NCI-H446 (cell line): ENCODE results near the gene HHIPL1.
A peak's percentile ranks its signal among the peaks of the same experiment; 100 is the strongest.
"Not testable (repeated sequence)": the region's sequence is repeated elsewhere in the genome, so short reads cannot be mapped to it uniquely, and the experiment has no call there.

Source experiments
- DNase-seq, 2 experiments: peaks; one replicate each; lab custom pipeline; 2025; lab: John Stamatoyannopoulos, UW

The HHIPL1 gene

GRCh38 chr14:99660794-99661193 is 15.9 kb downstream of the HHIPL1 start:
- DNase-seq = no peak

- DNase-seq = not testable (repeated sequence)
Observed at GRCh38 chr14:99661206-99661605, 16.3 kb downstream of the HHIPL1 start.

- no peak for DNase-seq
Observed at GRCh38 chr14:99662846-99663245, 17.9 kb downstream of the HHIPL1 start.

DNA sequence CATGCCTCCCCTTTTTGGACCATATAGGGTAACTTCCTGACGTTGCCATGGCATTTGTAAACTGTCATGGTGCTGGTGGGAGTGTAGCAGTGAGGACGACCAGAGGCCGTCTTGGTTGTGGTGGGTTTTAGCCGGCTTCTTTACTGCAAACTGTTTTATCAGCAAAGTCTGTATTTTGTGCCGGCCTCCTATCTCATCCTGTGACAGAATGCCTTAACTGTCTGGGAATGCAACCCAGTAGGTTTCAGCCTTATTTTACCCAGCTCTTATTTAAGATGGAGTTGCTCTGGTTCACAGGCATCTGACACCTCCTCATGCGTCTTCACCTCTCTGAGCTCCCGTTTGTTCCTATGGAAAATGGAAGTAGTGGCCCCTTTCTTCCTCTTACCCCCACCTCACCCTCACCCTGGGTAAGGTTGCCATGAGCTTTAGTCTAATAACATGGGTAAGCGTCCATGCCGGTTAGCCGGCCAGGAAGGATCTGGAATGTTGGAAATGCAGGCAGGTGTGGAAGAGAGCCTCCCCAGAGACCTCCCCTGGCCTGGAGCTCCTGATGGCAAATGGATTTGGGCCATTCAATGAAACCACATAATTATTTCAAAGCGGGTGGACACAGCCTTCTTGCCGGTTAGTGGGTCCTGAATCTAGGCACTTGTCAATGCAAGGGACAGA is 18.6 kb downstream of the HHIPL1 start:
- no peak for DNase-seq

DNA sequence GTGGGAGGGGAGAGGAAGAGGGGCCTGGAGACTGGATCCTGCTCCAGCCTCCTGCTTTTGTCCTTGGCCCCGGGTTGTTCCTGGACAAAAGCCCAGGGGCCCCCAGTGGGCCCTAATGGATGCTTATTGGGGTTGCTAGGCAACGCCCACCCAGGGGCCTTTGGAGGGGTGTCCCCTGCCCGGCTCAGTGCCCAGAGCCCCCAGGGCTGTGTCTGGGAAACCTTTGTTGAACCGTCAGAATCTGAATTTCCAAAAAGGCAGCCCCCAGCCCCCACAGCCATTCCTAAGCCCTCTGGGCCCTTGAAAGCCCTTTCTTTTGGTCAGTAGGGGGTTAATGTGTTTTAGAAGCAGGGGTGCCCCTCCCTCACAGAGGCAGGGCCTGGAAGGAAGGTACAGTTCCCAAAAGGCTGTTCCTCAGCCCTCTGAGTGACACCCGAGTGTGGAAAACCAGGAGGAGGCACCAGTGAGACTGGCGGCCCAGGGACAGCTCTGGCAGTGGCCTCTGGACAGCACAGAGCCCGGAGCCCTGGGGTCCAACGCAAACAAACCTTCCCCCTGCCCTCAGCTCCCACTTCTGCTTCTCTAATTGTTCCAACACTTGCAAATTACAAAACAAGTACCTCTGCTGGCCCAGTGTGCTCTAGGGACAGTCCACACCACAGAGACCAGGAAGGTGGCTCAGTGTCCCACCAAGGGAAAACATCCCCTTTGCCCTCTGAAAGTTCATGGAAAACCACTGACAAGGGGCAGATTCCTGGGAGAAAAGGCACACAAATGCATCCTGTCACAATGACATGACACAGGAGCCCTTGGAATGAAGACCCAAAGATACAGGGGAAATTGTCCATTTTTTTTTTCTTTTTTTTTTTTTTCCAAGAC is 19.4 kb downstream of the HHIPL1 start:
- no peak for DNase-seq

GRCh38 chr14:99664937-99665273 is 20.0 kb downstream of the HHIPL1 start:
- DNase-seq = no peak

GRCh38 chr14:99666533-99666932 is 21.6 kb downstream of the HHIPL1 start:
- DNase-seq = no peak

- DNase-seq = no peak
Observed at GRCh38 chr14:99667045-99667444, 22.1 kb downstream of the HHIPL1 start.

GRCh38 chr14:99667821-99668220 is 22.9 kb downstream of the HHIPL1 start:
- DNase-seq = no peak

GRCh38 chr14:99668307-99669295 is 23.7 kb downstream of the HHIPL1 start:
- no peak for DNase-seq

DNA sequence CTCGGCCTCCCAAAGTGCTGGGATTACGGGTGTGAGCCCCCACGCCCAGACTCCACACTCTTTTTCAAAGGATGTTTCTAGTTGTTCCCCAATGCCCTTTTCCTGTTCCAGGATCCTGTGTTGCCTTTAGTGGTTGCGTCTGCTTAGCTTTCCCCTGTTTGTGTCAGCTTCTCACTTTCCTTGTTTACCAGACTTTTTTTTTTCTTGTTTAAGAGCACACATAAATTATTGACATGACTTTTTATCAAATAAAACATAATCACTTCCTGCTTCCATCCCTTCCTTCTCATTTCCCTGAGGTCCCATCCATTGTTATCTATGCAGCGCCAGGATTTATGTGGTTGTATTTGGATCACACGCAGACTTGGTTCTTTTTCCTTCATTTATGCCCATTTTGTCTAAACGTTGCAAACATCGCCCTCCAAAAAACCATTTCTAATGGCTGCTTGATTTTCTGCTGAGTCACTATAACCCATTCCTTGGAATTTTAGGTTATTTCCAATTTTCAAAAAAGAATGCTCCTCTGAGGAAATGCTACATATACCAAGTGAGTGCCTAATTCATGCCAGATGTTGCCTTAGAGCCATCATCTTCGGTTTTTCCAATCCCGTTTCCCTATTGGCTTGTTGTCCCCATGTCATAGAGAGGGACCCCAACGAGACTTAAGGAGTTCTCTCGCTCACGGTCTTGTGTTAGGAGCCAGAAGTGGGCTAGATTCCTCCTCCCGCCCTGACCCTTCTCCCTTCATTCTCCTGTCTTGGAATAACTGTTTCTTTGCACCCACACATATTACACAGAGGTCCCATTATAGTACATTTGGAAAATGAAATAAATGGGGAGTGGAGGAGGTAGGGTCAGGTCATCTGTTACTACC is 25.7 kb downstream of the HHIPL1 start:
- DNase-seq = no peak

- no peak for DNase-seq
Observed at GRCh38 chr14:99671235-99672224, 26.6 kb downstream of the HHIPL1 start.

- DNase-seq = peak in 1 of 2 experiments; percentile 46
Observed at GRCh38 chr14:99672506-99673304, 27.8 kb downstream of the HHIPL1 start.

DNA sequence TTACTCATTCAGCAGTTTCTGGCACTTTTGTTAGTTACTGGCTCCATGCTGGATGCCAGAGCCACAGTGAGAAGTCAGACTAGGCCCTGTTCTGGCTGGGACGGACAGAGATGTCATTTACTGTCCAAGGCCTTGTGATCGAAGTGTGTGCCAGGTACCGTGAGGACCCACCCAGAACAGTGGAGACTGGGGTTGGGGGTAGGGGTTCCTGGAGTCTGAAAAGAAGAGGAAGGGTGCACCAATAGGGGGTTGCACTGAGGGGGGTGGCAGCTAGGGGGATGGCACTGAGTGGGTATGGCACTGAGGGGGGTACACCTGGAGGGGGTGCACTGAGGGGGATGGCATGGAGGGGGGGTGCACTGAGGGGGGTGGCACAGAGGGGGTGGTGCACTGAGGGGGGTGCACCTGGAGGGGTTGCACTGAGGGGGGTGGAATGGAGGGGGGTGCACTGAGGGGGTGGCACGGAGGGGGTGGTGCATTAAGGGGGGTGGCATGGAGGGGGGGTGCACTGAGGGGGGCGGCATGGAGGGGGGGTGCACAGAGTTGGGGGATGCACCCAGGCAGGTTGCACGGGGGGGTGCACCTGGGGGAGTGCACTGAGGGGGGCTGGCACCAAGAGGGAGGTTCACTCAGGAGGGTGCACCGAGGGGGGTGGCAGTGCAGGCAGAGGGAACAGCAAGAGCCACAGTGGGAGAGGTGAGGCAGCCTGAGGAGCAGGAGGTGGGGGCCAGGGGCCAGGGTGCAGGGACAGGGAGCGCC is 28.6 kb downstream of the HHIPL1 start:
- no peak for DNase-seq

DNA sequence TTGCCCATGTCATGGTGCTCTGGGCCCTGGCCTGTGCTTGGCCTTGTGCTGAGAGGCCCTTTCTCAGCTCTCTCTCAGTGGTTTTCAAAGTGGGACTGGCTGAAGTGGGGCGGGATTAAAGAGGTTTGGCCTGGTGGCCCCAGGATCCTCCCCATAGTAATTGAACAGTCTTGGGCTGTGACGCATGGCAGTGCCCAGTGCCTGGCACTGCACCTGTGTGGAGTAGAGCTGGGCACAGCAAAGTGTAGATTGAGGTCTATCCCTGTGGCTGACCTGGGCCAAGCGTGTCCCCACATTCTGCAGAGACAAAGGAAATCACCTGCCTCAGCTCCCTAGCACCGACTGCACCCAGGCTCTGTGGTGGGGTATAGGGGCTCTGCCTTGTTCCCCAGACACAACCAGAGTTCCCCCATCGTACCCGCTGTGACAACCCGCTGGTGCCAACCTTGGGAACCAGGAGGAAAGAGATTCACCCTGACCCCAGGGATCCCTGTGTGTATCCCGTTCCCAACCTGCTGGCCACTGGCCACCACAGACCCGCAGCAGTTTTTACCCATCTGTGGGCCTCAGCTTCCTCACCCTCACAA is 29.2 kb downstream of the HHIPL1 start:
- no peak for DNase-seq

DNA sequence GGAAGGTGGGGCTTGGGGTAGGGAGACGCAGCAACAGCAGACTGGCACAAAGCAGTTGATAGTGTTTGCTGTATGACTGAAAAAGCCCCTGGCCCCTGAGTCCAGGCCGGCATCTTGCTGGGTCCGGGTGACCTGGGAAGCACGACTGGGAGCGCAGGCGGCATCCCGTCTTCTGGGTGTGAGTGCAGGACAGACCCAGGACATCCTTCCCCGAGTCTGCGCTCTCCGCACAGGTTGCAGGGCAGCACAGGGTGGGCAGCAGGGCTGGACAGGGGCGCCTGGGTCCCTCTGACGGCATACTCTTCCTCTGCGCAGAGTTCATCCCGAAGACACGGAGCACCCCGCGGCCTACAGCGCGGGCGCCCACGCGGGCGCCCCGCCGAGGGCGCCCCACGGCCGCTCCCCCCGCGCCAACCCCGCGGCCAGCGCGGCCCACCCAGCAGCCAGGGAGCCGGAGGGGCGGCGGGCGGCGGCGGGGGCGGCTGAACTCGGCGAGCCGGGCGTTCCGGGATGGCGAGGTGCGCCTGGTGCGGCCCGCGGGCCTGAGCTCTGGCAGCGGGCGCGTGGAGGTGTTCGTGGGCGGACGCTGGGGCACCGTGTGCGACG is 29.9 kb downstream of the HHIPL1 start:
- DNase-seq = no peak

GRCh38 chr14:99675382-99675835 is 30.5 kb downstream of the HHIPL1 start:
- no peak for DNase-seq

GRCh38 chr14:99675951-99676350 is 31.0 kb downstream of the HHIPL1 start:
- no peak for DNase-seq
